GM21576 (cell line): ENCODE results near the gene CNNM4.
A peak's percentile ranks its signal among the peaks of the same experiment; 100 is the strongest.

Source experiments
- ATAC-seq: cut with Tn5 transposase; IDR thresholded peaks from one replicate; pipeline ENCODE4 v1.9.1; 2021; ENCODE audit warnings: mild to moderate bottlenecking, moderate library complexity; ENCODE audit not compliant: unreplicated experiment

Gene CNNM4

GRCh38 chr2:96757477-96757860 lies 3.2 kb upstream of the CNNM4 start:
- no peak for ATAC-seq

- ATAC-seq, result no peak
Measured at GRCh38 chr2:96758987-96759386, 1.7 kb upstream of the CNNM4 start.

GRCh38 chr2:96759548-96759947 lies 1.2 kb upstream of the CNNM4 start:
- no peak for ATAC-seq

- no peak for ATAC-seq
Measured at GRCh38 chr2:96760986-96761832, 507 bp downstream of the CNNM4 start.

GRCh38 chr2:96762529-96763311 lies 2.0 kb downstream of the CNNM4 start:
- ATAC-seq, result no peak

- no peak for ATAC-seq
Measured at GRCh38 chr2:96763511-96764252, 3.0 kb downstream of the CNNM4 start.

- no peak for ATAC-seq
Measured at GRCh38 chr2:96764253-96764637, 3.5 kb downstream of the CNNM4 start.

- ATAC-seq, result no peak
Measured at GRCh38 chr2:96767135-96767871, 6.6 kb downstream of the CNNM4 start.

GRCh38 chr2:96768083-96768561 lies 7.4 kb downstream of the CNNM4 start:
- no peak for ATAC-seq

- ATAC-seq, result no peak
Measured at GRCh38 chr2:96769814-96770213, 9.1 kb downstream of the CNNM4 start.

GRCh38 chr2:96770442-96771202 lies 9.9 kb downstream of the CNNM4 start:
- ATAC-seq, result no peak

GRCh38 chr2:96771796-96772618 lies 11.3 kb downstream of the CNNM4 start:
- ATAC-seq, result no peak

GRCh38 chr2:96772903-96773671 lies 12.4 kb downstream of the CNNM4 start:
- ATAC-seq, result peak; percentile 34

- peak; percentile 34 for ATAC-seq
Measured at GRCh38 chr2:96773922-96774321, 13.2 kb downstream of the CNNM4 start.

GRCh38 chr2:96775160-96775559 lies 14.5 kb downstream of the CNNM4 start:
- ATAC-seq, result no peak

- no peak for ATAC-seq
Measured at GRCh38 chr2:96783388-96783787, 22.7 kb downstream of the CNNM4 start.

GRCh38 chr2:96787411-96787810 lies 26.7 kb downstream of the CNNM4 start:
- ATAC-seq, result no peak
